Gastrocnemius medialis (tissue), 4 donors: ENCODE results near the gene MC1R. TPM values are rescaled to one million over a fixed set of nuclear protein-coding genes. Genes with fewer than 3 reads are reported as not detected.

ENCODE experiments used
- ATAC-seq, 2 donors: fragments of 150-250 bp; one replicate each; pipeline ENCODE4 v1.9.1; 2016
- DNase-seq, 2 donors: peaks; one replicate each; pipeline ENCODE4 v3.0.0-alpha.2; 2019
- H3K27ac ChIP-seq, 4 donors: fragments of 200-600 bp; sonication (generic); 1 replicate in 1 of 4; 2 replicates in 3 of 4; pipeline ENCODE4 v1.5.1; 2016 to 2018; ENCODE audit warnings: mild to moderate bottlenecking in 2 of 4, moderate library complexity in 1 of 4
- H3K27me3 ChIP-seq, 3 donors: fragments of 200-600 bp; sonication (generic) in 2 of 3; 1 replicate in 1 of 3; 2 replicates in 2 of 3; pipeline versions ENCODE4 v1.5.1 to v1.6.0; 2016 to 2019; ENCODE audit warnings: mild to moderate bottlenecking in 1 of 3, moderate library complexity in 1 of 3
- H3K36me3 ChIP-seq, 2 donors: fragments of 200-600 bp; sonication (generic) in 1 of 2; one replicate each; pipeline ENCODE4 v1.5.1; 2017 to 2018
- H3K4me1 ChIP-seq, 2 donors: fragments of 200-600 bp; sonication (generic) in 1 of 2; one replicate each; pipeline ENCODE4 v1.5.1; 2016 to 2017; ENCODE audit warnings: mild to moderate bottlenecking in 2 of 2
- H3K4me3 ChIP-seq, 4 donors: fragments of 200-600 bp; sonication (generic) in 3 of 4; 1 replicate in 1 of 4; 2 replicates in 3 of 4; pipeline ENCODE4 v1.5.1; 2016 to 2019; ENCODE audit warnings: mild to moderate bottlenecking in 2 of 4
- H3K9me3 ChIP-seq, 3 donors: fragments of 200-600 bp; sonication (generic) in 2 of 3; 1 replicate in 1 of 3; 2 replicates in 2 of 3; pipeline ENCODE4 v1.5.1; 2016 to 2019
- POLR2A ChIP-seq, 2 donors: fragments of 450-650 bp; IDR thresholded peaks; one replicate each; pipeline ENCODE4 v1.6.1; 2017; ENCODE audit warnings: antibody characterized with exemption in 2 of 2, mild to moderate bottlenecking in 2 of 2, moderate library complexity in 2 of 2
- in situ Hi-C, 4 donors: fragments of 200-750 bp; cut with MboI; loops; one replicate each; pipeline versions ENCODE4 v1.15.0 to v1.8.0; 2017; ENCODE audit warnings: low sequenced_read_pairs in 4 of 4
- intact Hi-C: fragments of 100-400 bp; cut with DNase I; formaldehyde crosslinking; loops from one replicate; pipeline ENCODE4 v1.15.1; 2023; ENCODE audit warnings: low total_unique reads
- total RNA-seq, 4 donors: library from RNA; depleted of rRNA; stranded (reverse); fragments of >200 nt; gene quantifications; one replicate each; pipeline versions ENCODE4 v1.1.0 to v1.2.3, GENCODE V29; 2016
- TF ChIP-seq, protein P1 (sequence below), 5 experiments: fragments of 450-650 bp in 3 of 5; fragments of 200-600 bp in 2 of 5; sonication (generic) in 2 of 5; IDR thresholded peaks in 4 of 5; conservative IDR thresholded peaks in 1 of 5; 1 replicate in 4 of 5; 2 replicates in 1 of 5; pipeline ENCODE4 v1.5.1; 2016 to 2019; ENCODE audit warnings: antibody characterized with exemption in 5 of 5, mild to moderate bottlenecking in 3 of 5, moderate library complexity in 3 of 5

MC1R gene
- total RNA-seq, 4 donors from 2014 or later = 0.33 to 1.8 (median 0.92) TPM

DNA sequence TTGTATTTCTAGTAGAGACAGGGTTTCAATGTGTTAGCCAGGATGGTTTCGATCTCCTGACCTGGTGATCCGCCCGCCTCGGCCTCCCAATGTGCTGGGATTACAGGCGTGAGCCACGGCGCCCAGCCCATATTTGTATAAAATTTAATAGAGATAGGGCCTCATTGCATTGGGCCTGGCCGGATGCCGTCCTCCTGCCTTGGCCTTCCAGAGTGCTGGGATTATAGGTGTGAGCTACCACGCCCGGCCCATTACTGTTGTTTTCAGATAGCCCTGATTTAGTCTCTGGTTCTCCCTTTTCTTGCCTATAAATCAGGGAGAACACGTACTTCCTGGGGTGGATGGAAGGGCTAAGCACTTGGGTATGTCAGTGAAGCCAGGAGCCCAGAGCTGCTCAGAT lies 33.4 kb downstream of the MC1R start:
- Histone ChIP-seq H3K36me3 (peaks cover 0 to 7% of the 10 kb centered on the region in 2 donors), H3K4me1 (peaks cover 9 to 12% of the 10 kb centered on the region in 2 donors), H3K4me3 (no peak overlapping the region), H3K27me3 (no peaks in the 10 kb centered on the region), H3K9me3 (no peaks in the 10 kb centered on the region), H3K27ac (no peak overlapping the region)
- no peak for TF ChIP-seq POLR2A (IDR thresholded peaks at IDR 0.05)
- intact Hi-C loops (no loop called here), in situ Hi-C loops (no loop called here)
- ATAC-seq = no peak
- DNase-seq = no peak

GRCh38 chr16:89952551-89952950 lies 33.9 kb downstream of the MC1R start:
- ATAC-seq = no peak
- in situ Hi-C loops (no loop called here), intact Hi-C loops (no loop called here)
- Histone ChIP-seq H3K4me1 (peaks cover 9 to 12% of the 10 kb centered on the region in 2 donors), H3K36me3 (peaks cover 0 to 12% of the 10 kb centered on the region in 2 donors), H3K4me3 (no peak overlapping the region), H3K27me3 (no peaks in the 10 kb centered on the region), H3K9me3 (no peaks in the 10 kb centered on the region), H3K27ac (no peak overlapping the region)
- TF ChIP-seq, protein P1, sequence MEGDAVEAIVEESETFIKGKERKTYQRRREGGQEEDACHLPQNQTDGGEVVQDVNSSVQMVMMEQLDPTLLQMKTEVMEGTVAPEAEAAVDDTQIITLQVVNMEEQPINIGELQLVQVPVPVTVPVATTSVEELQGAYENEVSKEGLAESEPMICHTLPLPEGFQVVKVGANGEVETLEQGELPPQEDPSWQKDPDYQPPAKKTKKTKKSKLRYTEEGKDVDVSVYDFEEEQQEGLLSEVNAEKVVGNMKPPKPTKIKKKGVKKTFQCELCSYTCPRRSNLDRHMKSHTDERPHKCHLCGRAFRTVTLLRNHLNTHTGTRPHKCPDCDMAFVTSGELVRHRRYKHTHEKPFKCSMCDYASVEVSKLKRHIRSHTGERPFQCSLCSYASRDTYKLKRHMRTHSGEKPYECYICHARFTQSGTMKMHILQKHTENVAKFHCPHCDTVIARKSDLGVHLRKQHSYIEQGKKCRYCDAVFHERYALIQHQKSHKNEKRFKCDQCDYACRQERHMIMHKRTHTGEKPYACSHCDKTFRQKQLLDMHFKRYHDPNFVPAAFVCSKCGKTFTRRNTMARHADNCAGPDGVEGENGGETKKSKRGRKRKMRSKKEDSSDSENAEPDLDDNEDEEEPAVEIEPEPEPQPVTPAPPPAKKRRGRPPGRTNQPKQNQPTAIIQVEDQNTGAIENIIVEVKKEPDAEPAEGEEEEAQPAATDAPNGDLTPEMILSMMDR (IDR thresholded peaks at IDR 0.05 in 4 of 5, conservative IDR thresholded peaks at IDR 0.05 in 1 of 5) = no peak
- TF ChIP-seq POLR2A (IDR thresholded peaks at IDR 0.05) = no peak
- DNase-seq = no peak

GRCh38 chr16:89953671-89954406 lies 35.2 kb downstream of the MC1R start:
- peaks cover 5 to 9% of the 10 kb centered on the region in 2 donors for H3K4me1 ChIP-seq
- peaks cover 0 to 25% of the 10 kb centered on the region in 2 donors for H3K36me3 ChIP-seq
- no peak overlapping the region for H3K4me3 ChIP-seq
- TF ChIP-seq, protein P1 (IDR thresholded peaks at IDR 0.05 in 4 of 5, conservative IDR thresholded peaks at IDR 0.05 in 1 of 5) = no peak
- TF ChIP-seq POLR2A (IDR thresholded peaks at IDR 0.05) = no peak
- in situ Hi-C loops (no loop called here), intact Hi-C loops (no loop called here)
- no peak for DNase-seq
- no peaks in the 10 kb centered on the region for H3K27me3 ChIP-seq
- ATAC-seq = no peak
- H3K9me3 ChIP-seq = no peaks in the 10 kb centered on the region
- no peak overlapping the region for H3K27ac ChIP-seq

DNA sequence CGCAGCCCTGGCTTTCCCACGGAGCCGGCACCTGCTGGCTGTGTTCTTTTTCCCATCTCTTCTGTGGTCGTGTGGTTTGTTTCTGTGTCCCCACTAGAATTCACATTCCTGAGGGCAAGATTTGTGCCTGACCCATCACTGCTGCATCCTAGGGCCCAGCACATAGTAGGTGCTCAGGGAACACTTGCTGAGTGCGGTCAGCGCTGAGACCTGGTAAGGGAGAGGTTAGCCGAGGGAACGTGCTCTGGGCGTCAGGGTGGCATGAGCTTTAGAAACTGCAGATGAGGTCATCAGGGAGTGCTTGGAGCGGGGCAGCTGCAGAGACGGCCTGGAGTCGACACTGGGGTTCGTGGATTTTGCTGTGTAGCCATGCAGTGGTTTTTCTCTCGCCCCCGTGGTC lies 35.8 kb downstream of the MC1R start:
- intact Hi-C loops = no loop called here

GRCh38 chr16:89955001-89955685 lies 36.5 kb downstream of the MC1R start:
- no peaks in the 10 kb centered on the region for H3K9me3 ChIP-seq

More for the DNA sequence above, 35.8 kb downstream of the MC1R start:
- Histone ChIP-seq H3K4me1 (peaks cover 2 to 5% of the 10 kb centered on the region in 2 donors), H3K27ac (no peak overlapping the region), H3K4me3 (no peak overlapping the region), H3K27me3 (no peaks in the 10 kb centered on the region), H3K36me3 (peaks cover 0 to 30% of the 10 kb centered on the region in 2 donors), H3K9me3 (no peaks in the 10 kb centered on the region)
- TF ChIP-seq POLR2A (IDR thresholded peaks at IDR 0.05) = no peak
- TF ChIP-seq, protein P1 (IDR thresholded peaks at IDR 0.05 in 4 of 5, conservative IDR thresholded peaks at IDR 0.05 in 1 of 5) = no peak
- no peak for ATAC-seq
- DNase-seq = no peak
- in situ Hi-C loops = no loop called here

More at GRCh38 chr16:89955001-89955685, 36.5 kb downstream of the MC1R start:
- intact Hi-C loops (no loop called here), in situ Hi-C loops (no loop called here)
- Histone ChIP-seq H3K4me3 (no peak overlapping the region), H3K27me3 (no peaks in the 10 kb centered on the region), H3K36me3 (peaks cover 0 to 30% of the 10 kb centered on the region in 2 donors), H3K27ac (no peak overlapping the region), H3K4me1 (no peaks in the 10 kb centered on the region)
- DNase-seq (no peak), ATAC-seq (no peak)
- no peak for TF ChIP-seq POLR2A (IDR thresholded peaks at IDR 0.05)
- TF ChIP-seq, protein P1 (IDR thresholded peaks at IDR 0.05 in 4 of 5, conservative IDR thresholded peaks at IDR 0.05 in 1 of 5) = no peak
